IPS DF 4.7 (cell line): ENCODE results near the gene TCF19.
"Not testable (repeated sequence)": the region's sequence is repeated elsewhere in the genome, so short reads cannot be mapped to it uniquely, and the experiment has no call there.

Source experiments
- DNase-seq: peaks from one replicate; pipeline ENCODE4 v3.0.0-alpha.2; 2013; ENCODE audit warnings: low spot score; ENCODE audit errors: extremely low read depth

Gene TCF19

GRCh38 chr6:31158863-31159855 is 770 bp downstream of the TCF19 start:
- DNase-seq, result no peak

GRCh38 chr6:31161216-31162126 is 3.1 kb downstream of the TCF19 start:
- DNase-seq, result no peak

GRCh38 chr6:31162463-31163165 is 4.2 kb downstream of the TCF19 start:
- DNase-seq, result no peak

GRCh38 chr6:31163922-31164321 is 5.5 kb downstream of the TCF19 start:
- no peak for DNase-seq

- DNase-seq, result not testable (repeated sequence)
Observed at GRCh38 chr6:31164475-31165063, 6.2 kb downstream of the TCF19 start.

GRCh38 chr6:31165064-31165832 is 6.9 kb downstream of the TCF19 start:
- DNase-seq, result not testable (repeated sequence)

- DNase-seq, result no peak
Observed at GRCh38 chr6:31165986-31166385, 7.6 kb downstream of the TCF19 start.

- DNase-seq, result no peak
Observed at GRCh38 chr6:31168606-31169005, 10.2 kb downstream of the TCF19 start.

GRCh38 chr6:31169123-31169857 is 10.9 kb downstream of the TCF19 start:
- DNase-seq, result no peak

GRCh38 chr6:31169858-31170599 is 11.6 kb downstream of the TCF19 start:
- DNase-seq, result not testable (repeated sequence)

GRCh38 chr6:31170600-31170881 is 12.2 kb downstream of the TCF19 start, which contains the start of gene POU5F1:
Gene POU5F1, minus strand, starts transcription at chr6:31170682. Its CDS starts 62 bp downstream, at chr6:31170620.
- no peak for DNase-seq

- no peak for DNase-seq
Observed at GRCh38 chr6:31170987-31171671, 12.7 kb downstream of the TCF19 start.

- peak; percentile 95 for DNase-seq
Observed at GRCh38 chr6:31171931-31172905, 13.8 kb downstream of the TCF19 start.

GRCh38 chr6:31172973-31173384 is 14.6 kb downstream of the TCF19 start:
- peak; percentile 95 for DNase-seq

GRCh38 chr6:31173406-31173805 is 15.0 kb downstream of the TCF19 start:
- DNase-seq, result no peak

GRCh38 chr6:31174378-31174777 is 16.0 kb downstream of the TCF19 start:
- DNase-seq, result no peak

- DNase-seq, result no peak
Observed at GRCh38 chr6:31175971-31176370, 17.6 kb downstream of the TCF19 start.
